Thyroid gland (tissue), 4 donors: Measurements from ENCODE around the gene MAGI1. TPM values are rescaled to one million over a fixed set of nuclear protein-coding genes. Genes with fewer than 3 reads are reported as not detected.

ENCODE experiments used
- DNase-seq, 2 donors: peaks; one replicate each; pipeline ENCODE4 v3.0.0-alpha.2; 2019
- H3K27ac ChIP-seq, 3 donors: fragments of 200-600 bp; sonication (generic); 1 replicate in 2 of 3; 2 replicates in 1 of 3; pipeline ENCODE4 v1.5.1; 2016 to 2019; ENCODE audit warnings: mild to moderate bottlenecking in 1 of 3, moderate library complexity in 1 of 3
- H3K27me3 ChIP-seq: fragments of 200-600 bp; sonication (generic); one replicate; pipeline ENCODE4 v1.5.1; 2019
- H3K36me3 ChIP-seq, 2 donors: fragments of 200-600 bp; sonication (generic); one replicate each; pipeline ENCODE4 v1.5.1; 2016 to 2019
- H3K4me1 ChIP-seq, 2 donors: fragments of 200-600 bp; sonication (generic); one replicate each; pipeline ENCODE4 v1.5.1; 2017 to 2019
- H3K4me3 ChIP-seq, 3 donors: fragments of 200-600 bp; sonication (generic); replicated peaks in 1 of 3; 1 replicate in 2 of 3; 2 replicates in 1 of 3; pipeline ENCODE4 v1.5.1; 2016; ENCODE audit warnings: mild to moderate bottlenecking in 1 of 3
- H3K9me3 ChIP-seq: fragments of 200-600 bp; sonication (generic); one replicate; pipeline ENCODE4 v1.5.1; 2017
- CTCF ChIP-seq, 6 experiments: fragments of 200-600 bp in 3 of 6; fragments of 450-650 bp in 3 of 6; sonication (generic) in 3 of 6; IDR thresholded peaks; one replicate each; pipeline ENCODE4 v1.5.1; 2016 to 2019; ENCODE audit warnings: antibody characterized with exemption in 6 of 6, mild to moderate bottlenecking in 2 of 6, inconsistent platforms in 1 of 6, moderate library complexity in 1 of 6
- POLR2A ChIP-seq, 2 donors: fragments of 450-650 bp; IDR thresholded peaks; one replicate each; pipeline ENCODE4 v1.6.1; 2017; ENCODE audit warnings: antibody characterized with exemption in 2 of 2, mild to moderate bottlenecking in 2 of 2, moderate library complexity in 1 of 2
- WGBS, 2 donors: methylation state at CpG; one replicate each; pipeline ENCODE4 v1.1.5; 2017; 5-methylcytosine and 5-hydroxymethylcytosine counted together
- intact Hi-C: fragments of 100-400 bp; cut with DNase I; formaldehyde crosslinking; loops from one replicate; pipeline ENCODE4 v1.15.1; 2023
- total RNA-seq, 4 donors: library from RNA; depleted of rRNA; stranded (reverse); fragments of >200 nt; gene quantifications; one replicate each; pipeline ENCODE4 v1.2.3, GENCODE V29; 2016

Gene MAGI1
- total RNA-seq, 4 donors from 2014 or later: 60.5 to 123 (median 87.5) TPM

- H3K4me1 ChIP-seq: peaks cover 7 to 9% of the 10 kb centered on the region in 2 donors
- peak overlapping the region in 1 of 3 donors; percentile 48 for H3K27ac ChIP-seq
- no peak for DNase-seq
- no peak for TF ChIP-seq CTCF (IDR thresholded peaks at IDR 0.05)
- no peak for TF ChIP-seq POLR2A (IDR thresholded peaks at IDR 0.05)
- H3K27me3 ChIP-seq: no peaks in the 10 kb centered on the region
- H3K9me3 ChIP-seq: no peaks in the 10 kb centered on the region
- no peaks in the 10 kb centered on the region for H3K36me3 ChIP-seq
- intact Hi-C loops: no loop called here
- H3K4me3 ChIP-seq: no peak overlapping the region
- 54 to 73% methylated on average over 4 of the region's 4 CpGs for WGBS, 2 donors
These were observed 149.6 kb downstream of the MAGI1 start for GRCh38 chr3:65888980-65889706.

GRCh38 chr3:65888196-65888595 lies 150.5 kb downstream of the MAGI1 start:
- no peaks in the 10 kb centered on the region for H3K27me3 ChIP-seq
- H3K4me3 ChIP-seq: no peak overlapping the region
- H3K27ac ChIP-seq: peak overlapping the region in 1 of 3 donors; percentile 6
- DNase-seq: no peak
- 89 to 90% methylated on average over 1 of the region's 1 CpG for WGBS, 2 donors
- no peaks in the 10 kb centered on the region for H3K9me3 ChIP-seq
- TF ChIP-seq POLR2A (IDR thresholded peaks at IDR 0.05) (no peak), CTCF (IDR thresholded peaks at IDR 0.05) (no peak)
- intact Hi-C loops: no loop called here
- H3K36me3 ChIP-seq: no peaks in the 10 kb centered on the region
- peaks cover 17 to 18% of the 10 kb centered on the region in 2 donors for H3K4me1 ChIP-seq

GRCh38 chr3:65886391-65886790 lies 152.3 kb downstream of the MAGI1 start:
- H3K9me3 ChIP-seq: no peaks in the 10 kb centered on the region
- 77 to 87% methylated on average over 5 of the region's 5 CpGs for WGBS, 2 donors
- intact Hi-C loops: no loop called here
- H3K36me3 ChIP-seq: no peaks in the 10 kb centered on the region
- H3K4me3 ChIP-seq: no peak overlapping the region
- H3K4me1 ChIP-seq: peaks cover 21 to 33% of the 10 kb centered on the region in 2 donors
- H3K27ac ChIP-seq: no peak overlapping the region
- DNase-seq: no peak
- no peaks in the 10 kb centered on the region for H3K27me3 ChIP-seq
- TF ChIP-seq POLR2A (IDR thresholded peaks at IDR 0.05) (no peak), CTCF (IDR thresholded peaks at IDR 0.05) (no peak)

- WGBS, 2 donors: 69 to 70% methylated on average over 4 of the region's 4 CpGs
- no peak overlapping the region for H3K4me3 ChIP-seq
- no peak for DNase-seq
- H3K9me3 ChIP-seq: no peaks in the 10 kb centered on the region
- no peaks in the 10 kb centered on the region for H3K27me3 ChIP-seq
- intact Hi-C loops: no loop called here
- peak overlapping the region in 2 of 3 donors; percentile 49 to 83 for H3K27ac ChIP-seq
- TF ChIP-seq CTCF (IDR thresholded peaks at IDR 0.05) (no peak), POLR2A (IDR thresholded peaks at IDR 0.05) (no peak)
- no peaks in the 10 kb centered on the region for H3K36me3 ChIP-seq
- H3K4me1 ChIP-seq: peaks cover 15 to 27% of the 10 kb centered on the region in 2 donors
These were observed 154.6 kb downstream of the MAGI1 start for GRCh38 chr3:65884071-65884470.

GRCh38 chr3:65883613-65884012 lies 155.1 kb downstream of the MAGI1 start:
- H3K4me3 ChIP-seq: no peak overlapping the region
- H3K36me3 ChIP-seq: no peaks in the 10 kb centered on the region
- TF ChIP-seq CTCF (IDR thresholded peaks at IDR 0.05) (no peak), POLR2A (IDR thresholded peaks at IDR 0.05) (peak in 1 of 2 donors; percentile 32)
- H3K4me1 ChIP-seq: peaks cover 15 to 25% of the 10 kb centered on the region in 2 donors
- no peaks in the 10 kb centered on the region for H3K9me3 ChIP-seq
- DNase-seq: no peak
- H3K27ac ChIP-seq: peak overlapping the region in 2 of 3 donors; percentile 49 to 83
- intact Hi-C loops: no loop called here
- WGBS, 2 donors: 7% methylated on average over 3 of the region's 3 CpGs
- no peaks in the 10 kb centered on the region for H3K27me3 ChIP-seq
